H1 (cell line): ENCODE data around the gene MEIS2. TPM values are rescaled to one million over a fixed set of nuclear protein-coding genes. Genes with fewer than 3 reads are reported as not detected.

Experiments used
- ASH2L ChIP-seq: fragments of 200-600, 300-600 bp; sonication (generic); IDR thresholded peaks from one replicate; pipeline ENCODE4 v1.7.1; 2017; ENCODE audit warnings: low read length
- CEBPB ChIP-seq: IDR thresholded peaks from 2 replicates; pipeline ENCODE4 v1.6.1; 2012; ENCODE audit warnings: low read depth, low read length
- EP300 ChIP-seq, 2 experiments: IDR thresholded peaks; 1 replicate in 1 of 2; 2 replicates in 1 of 2; pipeline ENCODE4 v1.6.1; 2011 to 2012; ENCODE audit warnings: low read depth in 2 of 2, low read length in 2 of 2, mild to moderate bottlenecking in 2 of 2, borderline replicate concordance in 1 of 2, inconsistent platforms in 1 of 2, moderate library complexity in 1 of 2
- GABPA ChIP-seq: IDR thresholded peaks from 2 replicates; pipeline ENCODE4 v1.6.1; 2011; ENCODE audit warnings: mild to moderate bottlenecking, low read length, moderate library complexity, borderline replicate concordance; ENCODE audit not compliant: insufficient read depth
- KDM1A ChIP-seq: fragments of 200-600, 300-600 bp; sonication (generic); IDR thresholded peaks from 2 replicates; pipeline ENCODE4 v1.7.1; 2016; ENCODE audit warnings: mild to moderate bottlenecking, low read length, borderline replicate concordance
- MAFK ChIP-seq: IDR thresholded peaks from 2 replicates; pipeline ENCODE4 v1.6.1; 2012; ENCODE audit warnings: low read depth, mild to moderate bottlenecking, improper control_type of control experiment, low read length
- SIN3A ChIP-seq, 2 experiments: IDR thresholded peaks in 1 of 2; conservative IDR thresholded peaks in 1 of 2; 2 replicates each; pipeline ENCODE4 v1.6.1; 2011 to 2012; ENCODE audit warnings: low read length in 2 of 2, improper control_type of control experiment in 1 of 2, low read depth in 1 of 2, mild to moderate bottlenecking in 1 of 2
- SUZ12 ChIP-seq: fragments of 200-600 bp; sonication (generic); IDR thresholded peaks from 2 replicates; pipeline ENCODE4 v1.6.1; 2012; ENCODE audit warnings: mild to moderate bottlenecking, inconsistent platforms, low read length, moderate library complexity, mixed read lengths
- TCF12 ChIP-seq: IDR thresholded peaks from 2 replicates; pipeline ENCODE4 v1.6.1; 2011; ENCODE audit warnings: low read depth, mild to moderate bottlenecking, low read length
- polyA plus RNA-seq, 7 experiments: library from polyadenylated mRNA; depleted of rRNA in 3 of 7; stranded (reverse) in 5 of 7; unstranded in 2 of 7; fragments of >200 nt in 5 of 7; fragments of 200-250 nt in 2 of 7; gene quantifications; 1 replicate in 5 of 7; 2 replicates in 1 of 7; 4 replicates in 1 of 7; pipeline versions ENCODE4 v1.2.1 to v1.2.3, GENCODE V29; 2011 to 2013; ENCODE audit warnings: missing spikeins in 2 of 7, mixed read lengths in 2 of 7
- total RNA-seq: library from RNA; stranded (reverse); fragmentation: NEBNext Ultra II Directional; extraction: Animal tissue kit (Norgen Biotek cat#: 25700); gene quantifications from 2 replicates; pipeline ENCODE4 v1.2.1, GENCODE V29; 2021
- TF ChIP-seq, protein P1 (sequence below): fragments of 300-600 bp; sonication (generic); IDR thresholded peaks from 2 replicates; pipeline ENCODE4 v1.7.1; 2012; ENCODE audit warnings: low read length, moderate library complexity, mild to moderate bottlenecking, inconsistent platforms; ENCODE audit not compliant: insufficient replicate concordance
- TF ChIP-seq, protein P2 (sequence below): IDR thresholded peaks from 2 replicates; pipeline ENCODE4 v1.6.1; 2011; ENCODE audit warnings: low read depth, mild to moderate bottlenecking, low read length; ENCODE audit not compliant: insufficient read depth

Gene MEIS2
- total and polyA plus RNA-seq, 2 of the 8 experiments (the other 6 are each of a cell fraction or from before 2014, with no cell fraction given) = 0.22 to 1.2 TPM

DNA sequence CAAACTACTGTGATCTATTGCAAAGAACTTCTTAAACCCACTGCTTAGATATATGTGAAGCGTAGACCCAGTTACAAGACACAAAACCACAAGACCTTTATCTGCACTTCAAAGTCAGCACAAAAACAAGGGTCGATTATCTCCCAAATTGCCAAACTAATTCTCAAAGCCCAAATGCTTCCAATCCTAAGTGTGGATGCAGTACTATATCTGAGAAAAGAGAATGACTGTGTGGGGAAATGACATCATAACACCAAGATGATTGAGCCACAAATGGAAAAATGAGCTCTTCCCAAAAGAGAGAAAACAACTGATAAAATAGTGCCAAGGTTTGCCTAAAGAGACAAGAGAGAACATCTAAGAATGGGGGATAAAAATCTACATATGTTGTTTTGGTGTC is 86.2 kb downstream of the MEIS2 start (continued):
- TF ChIP-seq, protein P1, sequence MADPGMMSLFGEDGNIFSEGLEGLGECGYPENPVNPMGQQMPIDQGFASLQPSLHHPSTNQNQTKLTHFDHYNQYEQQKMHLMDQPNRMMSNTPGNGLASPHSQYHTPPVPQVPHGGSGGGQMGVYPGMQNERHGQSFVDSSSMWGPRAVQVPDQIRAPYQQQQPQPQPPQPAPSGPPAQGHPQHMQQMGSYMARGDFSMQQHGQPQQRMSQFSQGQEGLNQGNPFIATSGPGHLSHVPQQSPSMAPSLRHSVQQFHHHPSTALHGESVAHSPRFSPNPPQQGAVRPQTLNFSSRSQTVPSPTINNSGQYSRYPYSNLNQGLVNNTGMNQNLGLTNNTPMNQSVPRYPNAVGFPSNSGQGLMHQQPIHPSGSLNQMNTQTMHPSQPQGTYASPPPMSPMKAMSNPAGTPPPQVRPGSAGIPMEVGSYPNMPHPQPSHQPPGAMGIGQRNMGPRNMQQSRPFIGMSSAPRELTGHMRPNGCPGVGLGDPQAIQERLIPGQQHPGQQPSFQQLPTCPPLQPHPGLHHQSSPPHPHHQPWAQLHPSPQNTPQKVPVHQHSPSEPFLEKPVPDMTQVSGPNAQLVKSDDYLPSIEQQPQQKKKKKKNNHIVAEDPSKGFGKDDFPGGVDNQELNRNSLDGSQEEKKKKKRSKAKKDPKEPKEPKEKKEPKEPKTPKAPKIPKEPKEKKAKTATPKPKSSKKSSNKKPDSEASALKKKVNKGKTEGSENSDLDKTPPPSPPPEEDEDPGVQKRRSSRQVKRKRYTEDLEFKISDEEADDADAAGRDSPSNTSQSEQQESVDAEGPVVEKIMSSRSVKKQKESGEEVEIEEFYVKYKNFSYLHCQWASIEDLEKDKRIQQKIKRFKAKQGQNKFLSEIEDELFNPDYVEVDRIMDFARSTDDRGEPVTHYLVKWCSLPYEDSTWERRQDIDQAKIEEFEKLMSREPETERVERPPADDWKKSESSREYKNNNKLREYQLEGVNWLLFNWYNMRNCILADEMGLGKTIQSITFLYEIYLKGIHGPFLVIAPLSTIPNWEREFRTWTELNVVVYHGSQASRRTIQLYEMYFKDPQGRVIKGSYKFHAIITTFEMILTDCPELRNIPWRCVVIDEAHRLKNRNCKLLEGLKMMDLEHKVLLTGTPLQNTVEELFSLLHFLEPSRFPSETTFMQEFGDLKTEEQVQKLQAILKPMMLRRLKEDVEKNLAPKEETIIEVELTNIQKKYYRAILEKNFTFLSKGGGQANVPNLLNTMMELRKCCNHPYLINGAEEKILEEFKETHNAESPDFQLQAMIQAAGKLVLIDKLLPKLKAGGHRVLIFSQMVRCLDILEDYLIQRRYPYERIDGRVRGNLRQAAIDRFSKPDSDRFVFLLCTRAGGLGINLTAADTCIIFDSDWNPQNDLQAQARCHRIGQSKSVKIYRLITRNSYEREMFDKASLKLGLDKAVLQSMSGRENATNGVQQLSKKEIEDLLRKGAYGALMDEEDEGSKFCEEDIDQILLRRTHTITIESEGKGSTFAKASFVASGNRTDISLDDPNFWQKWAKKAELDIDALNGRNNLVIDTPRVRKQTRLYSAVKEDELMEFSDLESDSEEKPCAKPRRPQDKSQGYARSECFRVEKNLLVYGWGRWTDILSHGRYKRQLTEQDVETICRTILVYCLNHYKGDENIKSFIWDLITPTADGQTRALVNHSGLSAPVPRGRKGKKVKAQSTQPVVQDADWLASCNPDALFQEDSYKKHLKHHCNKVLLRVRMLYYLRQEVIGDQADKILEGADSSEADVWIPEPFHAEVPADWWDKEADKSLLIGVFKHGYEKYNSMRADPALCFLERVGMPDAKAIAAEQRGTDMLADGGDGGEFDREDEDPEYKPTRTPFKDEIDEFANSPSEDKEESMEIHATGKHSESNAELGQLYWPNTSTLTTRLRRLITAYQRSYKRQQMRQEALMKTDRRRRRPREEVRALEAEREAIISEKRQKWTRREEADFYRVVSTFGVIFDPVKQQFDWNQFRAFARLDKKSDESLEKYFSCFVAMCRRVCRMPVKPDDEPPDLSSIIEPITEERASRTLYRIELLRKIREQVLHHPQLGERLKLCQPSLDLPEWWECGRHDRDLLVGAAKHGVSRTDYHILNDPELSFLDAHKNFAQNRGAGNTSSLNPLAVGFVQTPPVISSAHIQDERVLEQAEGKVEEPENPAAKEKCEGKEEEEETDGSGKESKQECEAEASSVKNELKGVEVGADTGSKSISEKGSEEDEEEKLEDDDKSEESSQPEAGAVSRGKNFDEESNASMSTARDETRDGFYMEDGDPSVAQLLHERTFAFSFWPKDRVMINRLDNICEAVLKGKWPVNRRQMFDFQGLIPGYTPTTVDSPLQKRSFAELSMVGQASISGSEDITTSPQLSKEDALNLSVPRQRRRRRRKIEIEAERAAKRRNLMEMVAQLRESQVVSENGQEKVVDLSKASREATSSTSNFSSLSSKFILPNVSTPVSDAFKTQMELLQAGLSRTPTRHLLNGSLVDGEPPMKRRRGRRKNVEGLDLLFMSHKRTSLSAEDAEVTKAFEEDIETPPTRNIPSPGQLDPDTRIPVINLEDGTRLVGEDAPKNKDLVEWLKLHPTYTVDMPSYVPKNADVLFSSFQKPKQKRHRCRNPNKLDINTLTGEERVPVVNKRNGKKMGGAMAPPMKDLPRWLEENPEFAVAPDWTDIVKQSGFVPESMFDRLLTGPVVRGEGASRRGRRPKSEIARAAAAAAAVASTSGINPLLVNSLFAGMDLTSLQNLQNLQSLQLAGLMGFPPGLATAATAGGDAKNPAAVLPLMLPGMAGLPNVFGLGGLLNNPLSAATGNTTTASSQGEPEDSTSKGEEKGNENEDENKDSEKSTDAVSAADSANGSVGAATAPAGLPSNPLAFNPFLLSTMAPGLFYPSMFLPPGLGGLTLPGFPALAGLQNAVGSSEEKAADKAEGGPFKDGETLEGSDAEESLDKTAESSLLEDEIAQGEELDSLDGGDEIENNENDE = no peak
- TF ChIP-seq MAFK (no peak), EP300 (IDR thresholded peaks at IDR 0.05; ENCODE audit: borderline replicate concordance in 1 of 2, low read depth in 2 of 2, low read length in 2 of 2) (no peak), GABPA (no peak), TCF12 (no peak), CEBPB (no peak), SIN3A (conservative IDR thresholded peaks at IDR 0.05 in 1 of 2, IDR thresholded peaks at IDR 0.05 in 1 of 2; ENCODE audit: low read depth in 1 of 2, low read length in 2 of 2) (no peak), ASH2L (no peak), KDM1A (no peak), SUZ12 (no peak)
- TF ChIP-seq, protein P2, sequence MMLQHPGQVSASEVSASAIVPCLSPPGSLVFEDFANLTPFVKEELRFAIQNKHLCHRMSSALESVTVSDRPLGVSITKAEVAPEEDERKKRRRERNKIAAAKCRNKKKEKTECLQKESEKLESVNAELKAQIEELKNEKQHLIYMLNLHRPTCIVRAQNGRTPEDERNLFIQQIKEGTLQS = no peak
